Osteoblast (primary cell): Measurements from ENCODE around the gene IL22RA2. TPM values are rescaled to one million over a fixed set of nuclear protein-coding genes. Genes with fewer than 3 reads are reported as not detected.

Experiments used
- DNase-seq: peaks from one replicate; pipeline ENCODE4 v3.0.0; 2011; ENCODE audit warnings: low spot score, mixed read lengths; ENCODE audit not compliant: insufficient read length; ENCODE audit errors: missing footprints
- H2AFZ ChIP-seq: 2 replicates; pipeline ENCODE4 v1.6.0; 2011; ENCODE audit warnings: mild to moderate bottlenecking, low read length
- H3K27ac ChIP-seq: 2 replicates; pipeline ENCODE4 v1.5.1; 2011; ENCODE audit warnings: mild to moderate bottlenecking, low read depth, low read length, moderate library complexity
- H3K27me3 ChIP-seq: 2 replicates; pipeline ENCODE4 v1.6.0; 2012; ENCODE audit warnings: mild to moderate bottlenecking, control low read depth, inconsistent platforms, low read length, moderate library complexity; ENCODE audit not compliant: insufficient read depth
- H3K36me3 ChIP-seq: 2 replicates; pipeline ENCODE4 v1.5.1; 2011; ENCODE audit warnings: mild to moderate bottlenecking, low read length, control low read depth, moderate library complexity; ENCODE audit not compliant: insufficient read depth
- H3K4me1 ChIP-seq: 2 replicates; pipeline ENCODE4 v1.5.1; 2011; ENCODE audit warnings: mild to moderate bottlenecking, low read length, control low read depth, moderate library complexity; ENCODE audit not compliant: insufficient read depth
- H3K4me2 ChIP-seq: 2 replicates; pipeline ENCODE4 v1.6.0; 2011; ENCODE audit warnings: mild to moderate bottlenecking, low read length; ENCODE audit not compliant: insufficient read depth
- H3K4me3 ChIP-seq: fragments of 200-600 bp; sonication (generic); 3 replicates; pipeline ENCODE4 v1.5.1; 2012; ENCODE audit warnings: mild to moderate bottlenecking, low read length, inconsistent platforms; ENCODE audit not compliant: insufficient read depth
- H3K79me2 ChIP-seq: 2 replicates; pipeline ENCODE4 v1.6.0; 2012; ENCODE audit warnings: mild to moderate bottlenecking, low read length, control low read depth, inconsistent platforms; ENCODE audit not compliant: insufficient read depth
- H3K9me3 ChIP-seq: 2 replicates; pipeline ENCODE4 v1.5.1; 2011; ENCODE audit warnings: low read depth, low read length, control low read depth
- H4K20me1 ChIP-seq: 2 replicates; pipeline ENCODE4 v1.6.0; 2012; ENCODE audit warnings: mild to moderate bottlenecking, low read length, control low read depth; ENCODE audit not compliant: insufficient read depth
- CTCF ChIP-seq: IDR thresholded peaks from 2 replicates; pipeline ENCODE4 v1.5.1; 2011; ENCODE audit warnings: mild to moderate bottlenecking, low read depth, low read length, moderate library complexity; ENCODE audit errors: extremely low read depth
- total RNA-seq: library from RNA; depleted of rRNA; stranded (reverse); fragments of >200 nt; gene quantifications from 2 replicates; pipeline ENCODE4 v1.2.3, GENCODE V29; 2012

IL22RA2 gene
- total RNA-seq, 1 donor: not detected

- peaks cover 3% of the 10 kb centered on the region for H3K9me3 ChIP-seq
- no peak for TF ChIP-seq CTCF
Measured at GRCh38 chr6:137120748-137121147, 52.7 kb downstream of the IL22RA2 start.

GRCh38 chr6:137119196-137120104 lies 54.0 kb downstream of the IL22RA2 start:
- no peak overlapping the region for H2AFZ ChIP-seq
- TF ChIP-seq CTCF: no peak

More at GRCh38 chr6:137120748-137121147, 52.7 kb downstream of the IL22RA2 start:
- Histone ChIP-seq H4K20me1 (no peaks in the 10 kb centered on the region), H2AFZ (no peak overlapping the region), H3K79me2 (no peaks in the 10 kb centered on the region), H3K27me3 (no peaks in the 10 kb centered on the region), H3K36me3 (no peaks in the 10 kb centered on the region), H3K4me1 (no peaks in the 10 kb centered on the region), H3K4me2 (no peak overlapping the region), H3K4me3 (no peak overlapping the region), H3K27ac (no peak overlapping the region)
- DNase-seq: no peak

GRCh38 chr6:137117581-137117980 lies 55.9 kb downstream of the IL22RA2 start:
- TF ChIP-seq CTCF: no peak
- H3K4me2 ChIP-seq: no peak overlapping the region
- no peak overlapping the region for H3K4me3 ChIP-seq
- H3K4me1 ChIP-seq: no peaks in the 10 kb centered on the region
- H3K27ac ChIP-seq: no peak overlapping the region
- H3K79me2 ChIP-seq: no peaks in the 10 kb centered on the region
- peaks cover 3% of the 10 kb centered on the region for H3K9me3 ChIP-seq
- H3K27me3 ChIP-seq: no peaks in the 10 kb centered on the region
- H3K36me3 ChIP-seq: no peaks in the 10 kb centered on the region
- no peak for DNase-seq
- no peak overlapping the region for H2AFZ ChIP-seq
- no peaks in the 10 kb centered on the region for H4K20me1 ChIP-seq

More at GRCh38 chr6:137119196-137120104, 54.0 kb downstream of the IL22RA2 start:
- Histone ChIP-seq H3K4me3 (no peak overlapping the region), H3K79me2 (no peaks in the 10 kb centered on the region), H3K27me3 (no peaks in the 10 kb centered on the region), H3K4me1 (no peaks in the 10 kb centered on the region), H4K20me1 (no peaks in the 10 kb centered on the region), H3K36me3 (no peaks in the 10 kb centered on the region), H3K27ac (no peak overlapping the region), H3K9me3 (peaks cover 3% of the 10 kb centered on the region), H3K4me2 (no peak overlapping the region)
- no peak for DNase-seq

GRCh38 chr6:137116807-137117206 lies 56.6 kb downstream of the IL22RA2 start:
- no peak for DNase-seq
- H4K20me1 ChIP-seq: no peaks in the 10 kb centered on the region
- no peaks in the 10 kb centered on the region for H3K27me3 ChIP-seq
- no peak for TF ChIP-seq CTCF
- no peak overlapping the region for H3K27ac ChIP-seq
- no peak overlapping the region for H3K4me3 ChIP-seq
- H2AFZ ChIP-seq: no peak overlapping the region
- peaks cover under 1% of the 10 kb centered on the region for H3K4me1 ChIP-seq
- peaks cover 3% of the 10 kb centered on the region for H3K9me3 ChIP-seq
- H3K36me3 ChIP-seq: no peaks in the 10 kb centered on the region
- H3K79me2 ChIP-seq: no peaks in the 10 kb centered on the region
- no peak overlapping the region for H3K4me2 ChIP-seq
